Measurements from ENCODE around the gene DARS1.

Gene DARS1

DNA sequence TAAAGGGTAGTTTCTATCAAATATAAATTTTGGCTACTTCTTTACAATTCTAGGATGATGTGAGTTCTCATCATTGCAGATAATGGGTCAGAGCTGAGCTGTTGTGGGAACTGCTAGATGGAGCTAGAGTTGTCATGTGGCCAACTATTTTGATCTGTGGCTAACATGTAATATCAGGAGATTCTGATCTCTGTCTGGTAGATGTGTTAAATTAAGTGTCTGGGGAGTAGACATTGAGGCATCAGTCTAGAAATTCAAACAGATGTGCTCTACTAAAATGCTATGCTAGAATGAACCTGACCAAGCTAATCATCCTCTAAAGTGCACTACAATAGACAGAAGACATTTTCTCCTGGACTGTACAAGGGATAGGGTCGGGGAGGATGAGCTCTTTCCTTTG lies 30.3 kb upstream of the DARS1 start:
- DNase-seq = no peak

DNA sequence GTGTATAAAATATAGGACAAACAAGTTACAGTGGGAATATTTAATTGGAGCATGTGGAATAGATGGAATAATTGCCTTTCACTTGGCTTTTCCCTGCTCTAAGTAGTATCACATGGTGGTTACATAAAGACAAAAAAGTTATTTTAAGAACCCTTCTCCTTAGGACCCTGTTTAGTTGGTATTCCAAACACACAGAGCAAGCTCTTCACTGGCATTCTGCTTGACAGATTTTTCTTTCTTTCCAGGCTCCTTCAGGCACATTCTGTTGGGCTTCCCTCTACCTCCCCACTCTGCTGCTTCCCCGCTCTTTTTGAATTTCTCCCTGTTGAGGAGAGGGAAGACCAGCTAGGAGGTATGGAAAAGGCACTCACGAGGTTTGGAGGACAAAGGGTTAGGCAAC lies 29.0 kb upstream of the DARS1 start:
- DNase-seq = no peak

DNA sequence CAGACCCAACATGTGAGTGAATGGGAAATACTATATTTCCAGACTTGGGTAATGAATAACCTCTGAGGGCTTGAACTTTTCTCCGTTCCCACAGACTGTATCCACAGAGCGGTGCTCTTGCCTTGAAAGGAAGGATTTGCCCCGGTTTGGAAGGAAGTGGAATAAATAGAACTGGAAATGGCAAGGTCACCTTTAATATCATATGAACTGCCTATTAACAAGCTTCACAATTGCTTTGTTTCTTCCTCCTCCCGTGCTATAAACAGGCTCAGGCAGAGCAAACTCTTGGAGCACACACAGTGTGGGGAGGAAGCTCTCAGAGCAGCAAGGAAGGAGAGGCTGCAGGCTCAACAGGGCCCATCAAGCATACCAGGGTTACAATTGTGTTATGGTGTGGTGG lies 28.5 kb upstream of the DARS1 start:
- DNase-seq = no peak

DNA sequence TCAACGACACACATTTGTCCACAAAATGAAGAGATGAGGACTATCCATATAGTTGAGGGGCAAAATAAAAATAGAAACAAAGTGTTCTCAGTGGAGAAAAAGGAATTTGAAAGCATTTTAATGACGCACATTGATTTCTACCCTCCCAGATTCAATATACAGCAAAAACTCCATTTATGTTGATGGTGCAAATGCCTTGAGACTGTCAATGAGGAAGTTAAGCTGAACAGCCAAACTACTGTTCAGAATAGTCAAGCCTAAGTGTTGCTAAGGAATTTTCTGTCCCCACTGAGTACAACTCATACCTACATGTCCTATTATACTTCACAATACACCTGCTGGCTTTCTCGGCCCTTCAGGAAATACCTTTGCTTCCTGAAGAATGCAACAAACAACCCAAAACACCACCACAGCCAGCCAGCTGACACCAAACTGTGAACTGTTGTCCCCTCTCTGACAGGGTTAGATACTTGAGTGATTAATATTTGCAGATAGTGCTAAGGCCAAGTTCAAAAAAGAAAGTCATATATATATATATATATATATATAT lies 27.8 kb upstream of the DARS1 start:
- DNase-seq = no peak

DNA sequence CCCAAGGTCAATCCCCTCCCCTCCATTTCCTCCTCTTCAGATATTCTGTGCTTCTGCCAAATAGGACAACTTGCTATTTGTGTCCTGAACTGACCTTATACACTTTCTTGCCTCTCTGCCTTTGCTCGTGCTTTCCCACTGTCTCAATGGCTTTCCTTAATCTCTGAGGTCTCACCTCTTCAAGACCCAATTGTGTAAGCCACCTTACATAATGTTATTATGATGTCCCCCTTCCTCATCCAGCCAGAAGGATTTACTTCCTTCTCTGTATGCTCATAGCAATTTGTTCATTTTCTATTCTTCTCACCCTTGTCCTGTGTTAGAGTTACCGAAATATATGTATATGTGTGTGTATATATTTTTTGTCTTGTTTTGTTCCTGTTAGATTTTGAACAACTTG lies 26.9 kb upstream of the DARS1 start:
- no peak for DNase-seq

DNA sequence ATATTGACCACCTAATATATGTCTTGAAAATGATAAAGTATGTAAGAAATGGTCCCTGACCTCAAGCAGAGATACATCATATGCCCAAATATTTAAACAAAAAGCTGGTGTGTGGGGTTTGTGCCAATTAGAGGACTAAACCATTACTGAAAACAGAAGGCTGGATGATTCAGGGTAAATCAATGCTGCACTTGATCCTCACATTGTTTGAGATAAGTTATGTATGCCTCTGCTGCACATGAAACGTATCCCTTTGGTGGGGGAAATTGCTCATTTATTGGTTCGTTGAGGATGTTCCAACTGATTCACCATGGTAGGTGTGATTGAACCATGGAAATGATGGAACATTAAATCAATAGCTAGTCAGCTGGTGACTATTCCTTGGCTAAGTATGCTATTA lies 24.7 kb upstream of the DARS1 start:
- peak; percentile 75 for DNase-seq

DNA sequence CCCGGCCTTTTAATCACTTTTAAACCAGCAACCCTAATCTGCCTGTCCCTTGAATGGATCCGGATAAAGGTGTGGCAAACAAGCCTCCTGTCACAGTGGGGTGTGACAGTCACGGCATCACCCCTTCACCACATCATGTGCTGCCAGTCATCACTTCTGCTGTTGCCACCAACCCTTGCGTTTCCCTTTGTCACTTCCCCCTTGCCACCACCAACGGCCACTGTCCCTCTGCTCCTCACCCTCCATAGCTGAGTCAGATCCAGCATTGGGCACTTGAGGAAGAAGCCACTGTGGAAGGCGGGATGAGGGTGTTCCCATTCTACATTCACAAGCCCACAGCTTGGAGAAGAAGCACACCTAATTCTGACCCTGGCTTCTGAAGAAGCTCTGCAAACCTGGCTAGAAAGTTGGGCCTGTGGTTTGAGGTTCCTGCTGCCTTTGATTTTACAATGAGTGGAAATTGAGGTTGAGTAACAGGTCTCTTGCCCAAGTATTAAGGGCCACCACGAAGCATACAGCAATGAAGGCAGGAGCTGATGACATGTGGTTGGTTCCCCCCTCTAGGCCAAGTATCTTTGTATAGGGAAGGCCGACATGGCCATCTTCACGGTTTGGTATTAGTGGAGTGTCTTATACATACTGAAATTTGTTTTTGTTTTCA lies 22.9 kb upstream of the DARS1 start:
- DNase-seq = no peak

DNA sequence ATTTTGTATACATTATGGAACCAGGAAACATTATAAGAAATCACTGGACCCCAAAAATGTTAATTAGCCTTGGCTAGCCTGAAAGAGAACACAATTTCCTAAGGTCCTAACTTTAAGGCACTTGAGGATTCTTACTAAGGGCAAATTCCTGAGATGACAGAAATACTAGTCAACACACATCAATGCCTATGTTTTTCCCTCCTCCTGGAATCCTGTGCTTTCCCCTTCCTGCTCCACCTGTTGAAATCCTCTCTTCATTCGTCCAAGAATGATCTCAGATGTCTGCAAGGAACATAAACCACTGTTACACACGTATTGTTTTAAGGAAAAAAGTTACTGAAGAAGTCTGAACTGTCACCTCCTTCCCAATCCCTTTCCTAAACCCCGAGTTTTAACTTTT lies 21.2 kb upstream of the DARS1 start:
- DNase-seq = no peak

DNA sequence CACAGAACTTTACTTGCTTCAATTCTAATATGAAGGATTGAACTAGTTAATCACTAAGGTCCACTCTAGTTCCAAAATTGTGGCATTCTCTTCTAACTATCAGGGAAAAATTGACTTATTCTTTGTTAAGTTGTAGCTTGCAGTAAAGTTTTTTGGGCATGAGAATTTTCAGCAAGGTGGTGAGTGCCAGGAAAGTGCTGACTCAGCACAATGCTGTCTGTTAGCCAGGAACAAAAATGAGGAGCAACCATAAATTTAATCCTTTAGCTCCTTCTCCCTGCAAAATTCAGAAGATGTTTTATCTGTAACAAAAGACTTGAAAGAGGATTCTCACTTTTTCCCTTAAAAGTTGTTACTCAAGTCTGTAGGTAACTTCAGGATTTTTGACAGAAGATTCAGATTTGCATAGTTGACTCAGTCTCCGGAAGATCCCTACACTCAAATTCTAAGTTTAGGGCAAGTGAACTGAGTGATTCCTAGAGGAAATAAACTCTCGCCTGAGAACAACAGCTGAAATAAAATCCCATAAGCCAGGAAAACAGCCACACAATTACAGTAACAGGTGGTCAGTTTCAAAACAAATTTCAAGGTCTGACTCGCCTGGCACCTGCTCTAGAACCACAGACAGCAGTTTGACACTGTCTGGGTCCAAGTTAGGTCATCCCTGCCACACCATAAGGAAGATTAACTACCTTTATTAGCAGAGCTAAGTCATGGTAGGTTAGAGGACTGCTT lies 20.2 kb upstream of the DARS1 start:
- no peak for DNase-seq

DNA sequence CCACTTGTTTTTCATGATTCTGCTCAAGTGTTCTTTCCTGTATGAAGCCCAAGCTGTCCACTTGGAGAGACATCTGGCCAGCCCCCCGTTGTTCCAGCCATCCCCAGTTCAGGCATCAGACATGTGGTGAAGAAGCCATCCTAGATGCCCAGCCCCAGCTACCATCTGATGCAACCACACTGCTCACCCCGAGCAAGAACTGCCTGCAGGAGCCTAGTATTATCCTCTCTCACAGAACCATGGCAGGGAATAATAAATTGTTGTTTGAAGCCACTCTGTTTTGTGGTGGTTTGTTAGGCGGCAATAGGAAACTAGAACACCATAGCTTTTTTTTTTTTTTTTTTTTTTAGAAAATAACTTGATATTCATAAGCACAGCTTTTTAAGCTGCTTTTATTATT lies 19.5 kb upstream of the DARS1 start:
- no peak for DNase-seq

DNA sequence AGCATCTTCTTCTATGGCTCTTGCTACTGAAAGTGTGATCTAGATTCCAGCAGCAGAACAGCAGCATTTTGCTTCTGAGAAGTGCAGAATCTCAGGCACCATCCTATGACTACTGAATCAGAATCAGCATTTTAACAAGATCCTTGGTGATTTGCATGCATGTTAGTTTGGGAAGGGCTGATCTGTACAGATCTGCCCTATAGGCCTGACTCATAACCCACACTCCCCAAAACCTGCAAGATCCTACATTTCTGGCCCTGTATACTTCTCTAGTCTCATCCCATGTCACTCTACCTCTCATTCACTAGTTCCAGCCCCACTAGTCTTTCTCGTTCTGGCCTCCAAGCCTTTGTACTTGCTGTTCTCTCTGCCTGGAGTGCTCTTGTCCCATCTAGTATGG lies 15.7 kb upstream of the DARS1 start:
- DNase-seq = no peak

DNA sequence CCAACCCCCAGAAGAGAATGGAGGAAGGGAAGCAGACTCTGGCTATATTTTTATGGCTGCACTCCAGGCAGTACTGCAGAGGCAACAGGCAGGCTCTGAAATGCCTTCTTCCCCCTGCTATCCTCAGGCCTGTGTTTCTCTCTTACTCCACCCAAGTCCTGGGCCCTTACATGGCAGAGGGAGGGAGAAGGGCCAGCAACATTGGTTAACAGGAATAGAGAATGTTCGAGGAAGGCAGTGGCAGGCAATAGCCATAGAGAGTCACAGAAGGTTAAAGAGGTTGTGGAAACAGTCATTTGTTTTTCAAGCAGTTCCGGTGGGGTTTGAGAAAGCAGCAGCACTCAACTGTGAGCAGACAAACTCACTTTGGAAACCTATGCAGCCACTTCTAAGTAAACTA lies 15.1 kb upstream of the DARS1 start:
- DNase-seq = no peak

DNA sequence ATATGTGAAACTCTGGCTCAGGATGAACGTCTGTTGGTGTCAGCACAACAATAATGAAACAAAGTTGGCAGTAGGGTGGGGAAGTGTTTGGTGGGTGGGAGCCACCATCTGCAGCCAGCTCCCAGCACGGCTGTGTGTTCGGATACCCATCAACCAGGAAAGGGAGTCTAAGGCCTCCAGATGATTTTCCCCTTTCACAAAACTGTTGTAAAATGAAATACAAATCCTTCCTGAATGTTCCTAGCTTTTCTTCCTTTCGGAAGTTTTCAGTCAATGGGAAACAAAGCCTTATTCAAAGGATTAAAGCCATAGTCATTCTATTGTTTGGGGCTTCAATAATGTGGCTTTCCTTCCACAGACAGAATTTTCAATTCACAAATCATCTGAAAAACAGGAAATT lies 14.5 kb upstream of the DARS1 start:
- DNase-seq = no peak

DNA sequence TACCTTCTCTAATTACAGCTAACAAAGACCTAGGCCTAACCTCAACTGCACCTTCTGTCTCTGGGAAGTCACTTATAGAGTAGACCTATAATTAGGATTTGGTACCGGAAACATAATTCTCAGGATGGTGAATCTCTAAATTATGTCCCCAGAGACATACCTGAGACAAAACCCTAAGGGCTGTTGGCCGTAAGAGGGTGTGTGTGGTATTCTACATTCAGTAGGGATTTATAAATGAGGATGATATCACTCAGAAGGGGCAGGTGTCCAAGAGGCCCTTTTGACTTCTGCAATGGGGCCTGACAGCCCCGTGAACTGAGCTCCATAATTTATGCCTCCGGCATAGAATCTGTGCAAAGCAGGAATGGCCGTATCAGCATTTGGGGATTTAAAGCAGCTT lies 13.5 kb upstream of the DARS1 start:
- DNase-seq = no peak

DNA sequence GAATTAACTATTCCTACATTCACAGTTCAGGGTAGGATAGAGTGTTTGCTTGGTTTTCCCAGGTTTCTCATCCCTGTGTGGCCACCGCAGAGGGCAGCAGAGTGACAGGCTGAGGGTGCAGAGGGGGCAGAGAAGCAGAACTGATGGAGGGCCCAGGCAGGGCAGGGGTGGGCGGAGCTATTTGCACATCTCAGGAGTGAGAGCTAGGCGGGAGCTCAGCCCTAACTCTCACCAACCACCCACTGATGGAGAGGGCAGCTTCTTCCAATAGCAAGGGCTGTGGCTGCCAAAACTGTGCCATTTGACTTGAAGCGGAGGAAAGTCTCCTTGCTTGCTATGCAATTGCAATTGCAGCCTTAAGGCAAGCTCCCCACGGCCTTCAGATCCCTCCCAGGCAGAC lies 12.0 kb upstream of the DARS1 start:
- no peak for DNase-seq

DNA sequence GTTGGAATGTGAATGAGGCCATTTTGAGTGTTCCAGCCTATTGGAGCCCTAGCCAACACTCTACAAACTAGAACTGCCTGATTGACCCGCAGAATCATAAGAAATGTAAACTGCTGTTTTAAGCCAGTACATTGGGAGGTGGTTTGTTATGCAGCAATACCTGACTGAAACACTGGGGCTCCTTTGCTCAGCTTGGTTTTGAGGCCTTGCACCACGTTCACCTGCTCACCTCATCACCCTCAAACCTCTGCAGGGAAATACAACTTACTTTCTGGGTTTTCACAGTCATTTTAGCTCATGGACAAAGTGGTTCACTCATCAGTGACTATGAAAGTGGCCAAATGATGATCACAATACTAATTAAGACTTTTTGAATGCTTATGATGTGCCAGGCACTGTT lies 10.9 kb upstream of the DARS1 start:
- no peak for DNase-seq

DNA sequence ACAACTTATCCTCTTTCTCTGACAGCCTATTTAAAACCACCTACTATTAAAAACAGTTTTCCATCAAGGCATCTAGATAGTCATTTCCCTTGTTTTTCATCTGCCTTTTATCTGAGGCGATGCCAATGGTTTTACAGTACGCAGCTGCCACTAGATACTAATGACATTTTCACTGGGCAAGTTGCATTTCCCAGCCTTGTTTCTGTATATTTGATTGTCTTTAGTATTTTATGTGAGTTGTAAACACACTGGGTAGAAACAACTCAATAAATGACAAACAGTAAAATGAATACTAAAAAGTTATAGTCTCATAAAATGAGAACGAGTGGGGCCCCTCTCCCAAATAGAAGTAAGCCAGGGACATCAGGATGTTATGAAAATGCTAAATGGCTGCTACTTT lies 8.9 kb upstream of the DARS1 start:
- DNase-seq = no peak

DNA sequence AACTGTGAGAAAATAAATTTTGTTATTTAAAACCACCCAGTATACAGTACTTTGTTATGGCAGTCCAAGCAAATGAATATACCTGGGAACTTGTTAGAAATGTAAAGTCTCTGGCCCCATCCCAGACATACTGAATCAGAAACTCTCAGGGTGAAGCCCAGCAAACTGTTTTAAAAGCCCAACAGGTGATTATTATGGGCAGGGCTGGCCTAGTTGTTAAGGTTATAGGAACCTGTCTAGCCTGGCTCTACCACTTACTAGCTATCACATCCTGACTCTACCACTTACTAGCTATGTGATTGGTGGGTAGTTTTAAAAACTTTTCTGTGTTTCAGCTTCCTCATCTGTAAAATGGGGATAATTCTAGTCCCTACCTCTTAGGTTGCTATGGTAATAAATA lies 8.0 kb upstream of the DARS1 start:
- DNase-seq = no peak

DNA sequence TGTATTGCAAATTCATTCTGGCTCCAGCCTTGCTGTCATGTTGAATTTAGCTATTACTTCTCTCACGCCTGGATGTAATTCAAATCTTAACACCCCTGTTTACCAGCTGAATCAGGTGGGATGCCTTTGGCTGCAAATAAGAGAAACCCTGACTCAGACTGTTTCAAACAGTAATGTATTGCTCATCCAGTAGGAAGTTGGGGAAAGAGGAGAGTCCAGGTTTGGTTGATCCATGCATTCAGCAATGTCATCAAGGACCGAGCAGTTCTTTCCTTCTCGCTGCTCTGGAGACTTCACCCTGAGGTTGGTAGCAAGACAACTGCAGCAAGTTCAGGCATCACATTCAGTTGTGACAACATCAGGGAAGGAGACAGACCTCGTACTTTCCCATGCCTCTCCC lies 6.4 kb upstream of the DARS1 start:
- DNase-seq = no peak

DNA sequence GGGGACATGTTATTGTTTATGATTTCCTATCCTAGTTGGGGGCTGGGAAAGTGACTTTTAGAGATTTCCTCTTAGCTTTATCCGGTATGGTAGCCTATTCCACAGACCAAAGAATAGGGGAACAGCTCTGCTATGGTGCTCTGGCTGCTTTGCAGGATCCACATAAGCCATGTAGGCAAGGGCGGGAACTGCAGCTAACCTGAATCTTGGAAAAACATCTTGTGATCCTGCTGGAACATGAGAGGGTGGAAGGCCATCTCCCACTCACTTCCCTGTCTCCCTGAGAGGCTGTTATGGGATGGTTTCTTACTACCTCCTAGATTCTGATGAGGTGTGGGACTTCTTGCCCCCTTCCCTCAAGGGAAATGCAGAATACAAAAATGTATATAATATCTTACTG lies 2.0 kb upstream of the DARS1 start:
- no peak for DNase-seq

DNA sequence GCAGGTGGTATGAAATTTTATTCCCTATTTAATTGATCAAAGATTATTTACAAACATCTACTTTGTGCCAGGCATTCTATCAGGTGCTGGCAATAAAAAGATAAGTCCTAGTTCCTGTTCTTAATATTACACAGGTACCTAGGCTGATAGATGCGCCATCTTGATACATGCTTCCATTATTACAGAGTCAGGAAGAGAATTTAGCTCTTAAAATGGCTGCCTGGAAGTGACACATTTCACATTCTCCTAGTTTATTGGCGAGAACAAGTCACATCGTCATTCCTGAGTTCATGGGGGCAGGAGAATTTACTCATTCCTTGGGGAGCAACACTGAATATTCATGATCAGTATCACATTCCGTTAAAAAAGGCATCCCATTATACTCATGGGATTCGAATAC lies 1.1 kb upstream of the DARS1 start:
- DNase-seq = no peak

DNA sequence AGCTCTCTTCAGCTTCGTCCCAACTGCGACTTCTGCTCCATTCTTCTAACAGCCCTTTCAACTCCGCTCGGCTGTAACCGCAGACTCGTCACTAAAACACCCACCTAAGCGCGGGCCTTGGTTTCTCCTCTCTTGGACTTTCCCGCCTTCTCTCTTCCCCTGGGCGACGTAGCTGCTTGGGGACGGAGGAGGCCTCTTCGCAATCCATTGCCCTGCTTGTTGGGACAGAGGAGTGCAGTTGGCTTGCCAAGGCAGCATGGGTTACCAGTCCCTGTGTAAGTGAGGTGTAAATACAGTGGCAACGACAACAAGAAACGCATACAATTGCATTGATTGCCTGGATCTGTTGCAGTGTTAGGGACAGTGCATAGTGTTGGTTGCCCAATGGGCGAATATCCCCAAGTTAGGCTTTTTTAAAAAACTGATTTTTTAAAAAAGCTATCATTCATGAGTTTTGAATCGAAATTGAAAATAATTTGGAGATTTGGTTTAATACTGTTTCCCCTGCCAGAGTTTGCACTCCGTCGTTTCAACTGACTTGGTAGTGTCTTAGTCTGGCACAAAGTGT lies 484 bp upstream of the DARS1 start:
- DNase-seq = no peak

DNA sequence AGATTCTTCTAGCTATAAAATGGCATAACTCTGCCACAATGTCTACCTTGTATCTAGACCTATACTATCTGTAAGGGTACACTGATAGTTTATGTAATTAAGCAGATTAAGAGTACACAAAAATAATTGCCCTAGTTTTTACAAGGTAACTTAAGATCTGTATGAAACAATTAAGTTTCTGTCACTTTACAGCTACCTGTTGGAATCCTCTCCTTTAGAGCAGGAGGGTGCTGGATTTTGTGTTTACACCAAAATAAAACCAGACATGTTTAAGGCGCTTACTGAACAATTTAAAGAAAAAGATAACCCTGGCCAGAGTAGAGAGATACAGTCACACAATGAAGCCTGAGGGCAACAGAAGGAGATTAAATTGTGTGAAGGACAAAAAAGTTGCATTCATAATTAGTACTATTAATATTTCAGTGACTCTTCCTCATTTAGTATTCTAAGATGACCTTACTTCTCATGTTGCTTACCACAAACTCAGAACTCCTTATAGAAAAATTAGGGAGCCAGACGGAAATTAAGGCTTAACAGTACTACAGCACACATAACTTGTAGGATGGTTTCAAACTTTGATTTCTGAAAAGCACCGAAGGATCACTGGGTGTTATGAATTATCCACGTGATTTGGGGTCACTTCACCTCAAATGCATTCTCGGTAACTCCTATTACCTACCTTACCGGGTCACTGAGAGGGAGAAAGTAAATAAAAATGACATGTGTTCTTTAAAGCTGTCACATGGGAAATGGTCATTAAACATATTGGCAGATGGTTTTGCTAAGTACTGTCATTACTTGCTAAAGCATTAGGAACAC lies 1.0 kb downstream of the DARS1 start:
- no peak for DNase-seq
